Neural progenitor cell (in vitro differentiated cells): ENCODE measurements around the gene CATSPER4. TPM values are rescaled to one million over a fixed set of nuclear protein-coding genes. Genes with fewer than 3 reads are reported as not detected.

Experiments used
- DNase-seq: peaks from one replicate; pipeline ENCODE4 v3.0.0-alpha.2; 2016; ENCODE audit warnings: low spot score
- H2AFZ ChIP-seq: fragments of 200-600 bp; sonication (generic); replicated peaks from 2 replicates; pipeline ENCODE4 v1.6.1; 2016; ENCODE audit warnings: antibody characterized with exemption
- H3F3A ChIP-seq: fragments of 200-600 bp; sonication (generic); 2 replicates; pipeline ENCODE4 v1.6.1; 2016; ENCODE audit warnings: antibody characterized with exemption, low read depth
- H3K27ac ChIP-seq: fragments of 200-600 bp; sonication (generic); 2 replicates; pipeline ENCODE4 v1.5.1; 2016; ENCODE audit warnings: mild to moderate bottlenecking
- H3K27me3 ChIP-seq: fragments of 200-600 bp; sonication (generic); 2 replicates; pipeline ENCODE4 v1.6.1; 2016; ENCODE audit warnings: mild to moderate bottlenecking, moderate library complexity
- H3K36me3 ChIP-seq: fragments of 200-600 bp; sonication (generic); 2 replicates; pipeline ENCODE4 v1.5.1; 2016
- H3K4me1 ChIP-seq: fragments of 200-600 bp; sonication (generic); 2 replicates; pipeline ENCODE4 v1.6.1; 2016; ENCODE audit warnings: mixed run types
- H3K4me2 ChIP-seq: fragments of 200-600 bp; sonication (generic); 2 replicates; pipeline ENCODE4 v1.6.1; 2016
- H3K4me3 ChIP-seq: fragments of 200-600 bp; sonication (generic); 2 replicates; pipeline ENCODE4 v1.5.1; 2016
- H3K79me2 ChIP-seq: fragments of 200-600 bp; sonication (generic); 2 replicates; pipeline ENCODE4 v1.6.1; 2016; ENCODE audit warnings: low read depth
- H3K9ac ChIP-seq: fragments of 200-600 bp; sonication (generic); 2 replicates; pipeline ENCODE4 v1.6.1; 2016
- H3K9me3 ChIP-seq: fragments of 200-600 bp; sonication (generic); 2 replicates; pipeline ENCODE4 v1.5.1; 2016; ENCODE audit warnings: low read depth
- H4K20me1 ChIP-seq: fragments of 200-600 bp; sonication (generic); 2 replicates; pipeline ENCODE4 v1.6.1; 2016; ENCODE audit warnings: low read depth
- H3K27ac Mint-ChIP-seq: 3 replicates; pipeline ENCODE4 v1.8.0; 2021; ENCODE audit warnings: mixed read lengths
- H3K27me3 Mint-ChIP-seq: 2 replicates; pipeline ENCODE4 v1.8.0; 2022; ENCODE audit warnings: low read depth, mild to moderate bottlenecking, inconsistent platforms, moderate library complexity, mixed read lengths; ENCODE audit not compliant: insufficient read depth
- H3K36me3 Mint-ChIP-seq: 3 replicates; pipeline ENCODE4 v1.8.0; 2021; ENCODE audit warnings: mixed read lengths
- H3K4me1 Mint-ChIP-seq: 3 replicates; pipeline ENCODE4 v1.8.0; 2021; ENCODE audit warnings: mixed read lengths
- H3K4me3 Mint-ChIP-seq: 3 replicates; pipeline ENCODE4 v1.8.0; 2021; ENCODE audit warnings: mild to moderate bottlenecking, moderate library complexity, mixed read lengths
- H3K9me3 Mint-ChIP-seq: 3 replicates; pipeline ENCODE4 v1.8.0; 2020; ENCODE audit warnings: mixed read lengths
- CTCF ChIP-seq: fragments of 200-600 bp; sonication (generic); IDR thresholded peaks from 2 replicates; pipeline ENCODE4 v1.5.1; 2017; ENCODE audit warnings: antibody characterized with exemption, mild to moderate bottlenecking
- EZH2 ChIP-seq: fragments of 200-600 bp; sonication (generic); IDR thresholded peaks from 2 replicates; pipeline ENCODE4 v1.6.1; 2017; ENCODE audit warnings: antibody characterized with exemption, mild to moderate bottlenecking, moderate library complexity
- EZH2phosphoT487 ChIP-seq: fragments of 200-600 bp; sonication (generic); IDR thresholded peaks from 2 replicates; pipeline ENCODE4 v1.6.1; 2017; ENCODE audit warnings: antibody characterized with exemption
- total RNA-seq: library from RNA; depleted of rRNA; stranded (reverse); fragments of >200 nt; gene quantifications from 2 replicates; pipeline ENCODE4 v1.2.3, GENCODE V29; 2015; ENCODE audit warnings: low replicate concordance

The CATSPER4 gene
- total RNA-seq, 1 donor from 2014 or later, result not detected

GRCh38 chr1:26163684-26164035, 26.7 kb upstream of the CATSPER4 start:
- peaks cover 59% of the 10 kb centered on the region for H3K4me1 Mint-ChIP-seq
- Histone ChIP-seq H3K9me3 (no peaks in the 10 kb centered on the region), H3K79me2 (no peaks in the 10 kb centered on the region), H4K20me1 (no peaks in the 10 kb centered on the region), H3K4me1 (peaks cover 43% of the 10 kb centered on the region), H3K36me3 (no peaks in the 10 kb centered on the region), H3K4me2 (peak overlapping the region; percentile 83), H3K9ac (no peak overlapping the region), H3K27ac (no peak overlapping the region), H2AFZ (no peak overlapping the region), H3K27me3 (peaks cover 59% of the 10 kb centered on the region), H3F3A (peaks cover 51% of the 10 kb centered on the region), H3K4me3 (peak overlapping the region; percentile 58)
- H3K27me3 Mint-ChIP-seq, result peaks cover 41% of the 10 kb centered on the region
- peak overlapping the region; percentile 71 for H3K4me3 Mint-ChIP-seq
- no peak for TF ChIP-seq CTCF
- no peak for TF ChIP-seq EZH2
- no peak for TF ChIP-seq EZH2phosphoT487
- no peak for DNase-seq
- no peaks in the 10 kb centered on the region for H3K9me3 Mint-ChIP-seq
- no peak overlapping the region for H3K27ac Mint-ChIP-seq
- no peaks in the 10 kb centered on the region for H3K36me3 Mint-ChIP-seq

DNA sequence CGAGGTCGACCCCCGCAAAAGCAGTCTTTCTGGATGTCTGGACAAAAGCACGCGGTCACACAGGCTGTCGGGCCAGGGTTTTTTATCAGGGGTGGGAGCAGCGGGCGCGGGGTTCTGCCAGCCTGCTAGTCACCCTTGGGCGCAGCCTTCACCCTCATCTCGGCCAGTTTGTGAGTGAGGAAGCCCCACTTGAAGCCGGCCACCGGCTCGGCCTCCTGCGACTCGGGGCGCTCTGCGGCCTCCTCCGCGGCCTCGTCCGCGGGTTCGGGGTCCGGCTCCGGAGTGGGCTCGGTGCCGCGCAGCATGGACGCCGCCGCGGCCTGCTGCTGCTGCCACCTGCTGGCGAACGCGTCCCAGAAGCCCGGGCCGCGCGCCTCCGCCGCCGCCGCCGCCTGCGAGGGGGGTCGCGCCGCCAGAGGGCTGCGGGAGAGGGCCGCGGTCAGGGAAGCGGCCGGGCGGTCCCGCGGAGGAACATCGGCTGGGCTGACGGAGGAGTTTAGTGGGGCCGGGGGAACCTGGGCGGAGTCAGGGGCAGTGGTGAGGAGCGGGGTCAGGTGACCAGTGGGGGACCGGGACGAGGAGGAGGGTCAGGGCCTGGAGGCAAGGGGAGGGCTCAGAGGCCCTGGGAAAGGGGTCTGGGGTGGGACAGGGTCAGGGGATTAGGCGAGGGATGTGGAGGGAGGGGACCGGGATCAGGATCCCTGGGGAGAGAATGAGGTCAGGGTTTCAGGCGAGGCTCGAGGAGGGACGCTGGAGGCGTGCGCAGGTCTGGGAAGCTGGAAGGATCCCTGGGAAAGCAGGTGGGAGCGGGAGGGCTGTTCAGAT, 26.2 kb upstream of the CATSPER4 start:
- Histone ChIP-seq H3K36me3 (no peaks in the 10 kb centered on the region), H3K4me2 (peak overlapping the region; percentile 83), H3F3A (peaks cover 57% of the 10 kb centered on the region), H3K9me3 (no peaks in the 10 kb centered on the region), H2AFZ (peak overlapping the region; percentile 95), H3K4me1 (peaks cover 43% of the 10 kb centered on the region), H3K27me3 (peaks cover 58% of the 10 kb centered on the region), H3K79me2 (no peaks in the 10 kb centered on the region), H3K4me3 (peak overlapping the region; percentile 58), H3K9ac (no peak overlapping the region), H3K27ac (no peak overlapping the region), H4K20me1 (no peaks in the 10 kb centered on the region)
- Mint-ChIP-seq H3K27me3 (peaks cover 39% of the 10 kb centered on the region), H3K4me3 (peak overlapping the region; percentile 80), H3K9me3 (no peaks in the 10 kb centered on the region), H3K4me1 (peaks cover 59% of the 10 kb centered on the region), H3K36me3 (no peaks in the 10 kb centered on the region), H3K27ac (peak overlapping the region; percentile 82)
- peak; percentile 91 for DNase-seq
- peak; percentile 76 for TF ChIP-seq CTCF
- TF ChIP-seq EZH2, result no peak

DNA sequence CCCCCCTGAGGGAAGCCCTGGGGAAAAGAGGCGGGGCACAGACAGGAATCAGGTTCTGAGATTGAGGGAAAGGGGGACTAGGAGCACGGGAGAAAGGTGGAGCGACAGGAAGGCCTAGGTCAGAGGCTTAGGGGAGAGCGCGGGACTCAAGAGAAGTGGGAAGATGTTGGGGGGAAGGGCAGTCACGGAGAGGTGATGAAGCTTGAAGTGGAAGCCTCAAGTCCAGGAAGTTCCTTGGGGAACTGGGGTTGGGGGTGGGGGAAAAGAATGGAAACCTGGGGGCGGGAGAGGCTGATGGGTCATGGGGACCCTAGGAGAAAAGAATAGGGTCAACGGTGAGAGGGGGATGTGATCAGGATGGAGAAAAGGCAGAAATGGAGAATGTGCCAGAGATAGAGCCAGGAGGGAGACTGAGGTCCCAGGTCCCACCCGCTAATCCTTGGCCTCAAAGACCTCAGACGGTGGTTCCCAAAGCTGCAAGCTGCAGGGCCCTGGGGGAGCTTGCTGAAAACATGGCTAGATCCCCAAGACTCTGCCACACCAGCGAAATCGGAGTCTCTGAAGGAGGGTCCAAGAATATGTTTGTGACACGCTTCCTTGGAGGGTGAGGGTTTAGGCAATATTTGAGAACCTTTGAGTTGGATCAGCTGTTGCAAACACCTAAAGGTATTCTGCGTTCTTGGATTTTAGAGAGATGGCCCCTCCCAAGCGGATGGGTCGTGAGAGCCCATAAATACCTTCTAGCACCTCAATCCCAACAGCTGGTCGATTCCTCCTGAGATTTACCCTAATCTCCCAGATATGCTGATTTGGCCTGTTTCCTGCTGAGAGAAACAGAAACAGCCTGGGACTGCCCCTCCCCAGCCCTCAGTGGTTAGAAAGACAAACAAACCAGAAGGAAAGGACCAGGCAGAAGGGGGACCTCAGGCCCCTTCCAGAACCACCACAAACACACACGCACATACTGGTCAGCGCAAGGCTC, 25.2 kb upstream of the CATSPER4 start:
- Histone ChIP-seq H3K4me3 (peak overlapping the region; percentile 58), H3K36me3 (no peaks in the 10 kb centered on the region), H3K9me3 (no peaks in the 10 kb centered on the region), H3K79me2 (peaks cover 3% of the 10 kb centered on the region), H3K4me2 (peak overlapping the region; percentile 83), H2AFZ (peak overlapping the region; percentile 95), H3F3A (peaks cover 61% of the 10 kb centered on the region), H3K27ac (no peak overlapping the region), H4K20me1 (no peaks in the 10 kb centered on the region), H3K27me3 (peaks cover 50% of the 10 kb centered on the region), H3K4me1 (peaks cover 41% of the 10 kb centered on the region), H3K9ac (no peak overlapping the region)
- peak overlapping the region; percentile 89 for H3K27ac Mint-ChIP-seq
- DNase-seq, result no peak
- H3K9me3 Mint-ChIP-seq, result no peaks in the 10 kb centered on the region
- peaks cover 37% of the 10 kb centered on the region for H3K27me3 Mint-ChIP-seq
- peaks cover 56% of the 10 kb centered on the region for H3K4me1 Mint-ChIP-seq
- H3K36me3 Mint-ChIP-seq, result no peaks in the 10 kb centered on the region
- H3K4me3 Mint-ChIP-seq, result peak overlapping the region; percentile 80
- TF ChIP-seq EZH2, result no peak
- TF ChIP-seq CTCF, result no peak
- no peak for TF ChIP-seq EZH2phosphoT487
